Measurements from ENCODE around the gene MYG1.
A peak's percentile ranks its signal among the peaks of the same experiment; 100 is the strongest.

Gene MYG1

GRCh38 chr12:53299454-53300180 is at the start of gene MYG1:
TSS of gene MYG1 (plus strand) at chr12:53299695. CDS start at chr12:53299738, 43 bp downstream.
- peak; percentile 74 for DNase-seq (ENCODE audit: low read depth)

- DNase-seq (ENCODE audit: low read depth), result peak; percentile 58
Observed at GRCh38 chr12:53251477-53252348, 47.8 kb upstream of the MYG1 start.

- no peak for DNase-seq (ENCODE audit: low read depth)
Observed at GRCh38 chr12:53252349-53252916, 47.1 kb upstream of the MYG1 start.

GRCh38 chr12:53253298-53253697 is 46.2 kb upstream of the MYG1 start:
- DNase-seq (ENCODE audit: low read depth), result no peak

- DNase-seq (ENCODE audit: low read depth), result no peak
Observed at GRCh38 chr12:53254816-53255545, 44.5 kb upstream of the MYG1 start.

- no peak for DNase-seq (ENCODE audit: low read depth)
Observed at GRCh38 chr12:53255996-53256395, 43.5 kb upstream of the MYG1 start.

- no peak for DNase-seq (ENCODE audit: low read depth)
Observed at GRCh38 chr12:53258541-53259539, 40.7 kb upstream of the MYG1 start.

- no peak for DNase-seq (ENCODE audit: low read depth)
Observed at GRCh38 chr12:53259891-53260290, 39.6 kb upstream of the MYG1 start.

GRCh38 chr12:53265783-53266182 is 33.7 kb upstream of the MYG1 start:
- no peak for DNase-seq (ENCODE audit: low read depth)

GRCh38 chr12:53267306-53267998 is 32.0 kb upstream of the MYG1 start:
- DNase-seq (ENCODE audit: low read depth), result no peak

GRCh38 chr12:53267999-53268629 is 31.4 kb upstream of the MYG1 start, which contains the start of gene ESPL1:
TSS of gene ESPL1 (plus strand) at chr12:53268299. CDS start at chr12:53268767, 468 bp downstream.
- DNase-seq (ENCODE audit: low read depth), result peak; percentile 70

GRCh38 chr12:53268630-53269562 is 30.6 kb upstream of the MYG1 start:
- DNase-seq (ENCODE audit: low read depth), result no peak

- no peak for DNase-seq (ENCODE audit: low read depth)
Observed at GRCh38 chr12:53274445-53274844, 25.1 kb upstream of the MYG1 start.

GRCh38 chr12:53276511-53276910 is 23.0 kb upstream of the MYG1 start:
- DNase-seq (ENCODE audit: low read depth), result no peak

GRCh38 chr12:53277981-53278380 is 21.5 kb upstream of the MYG1 start:
- DNase-seq (ENCODE audit: low read depth), result no peak

GRCh38 chr12:53279283-53279869 is 20.1 kb upstream of the MYG1 start:
- no peak for DNase-seq (ENCODE audit: low read depth)

GRCh38 chr12:53279888-53280498 is 19.5 kb upstream of the MYG1 start:
- DNase-seq (ENCODE audit: low read depth), result no peak

- no peak for DNase-seq (ENCODE audit: low read depth)
Observed at GRCh38 chr12:53286448-53286847, 13.0 kb upstream of the MYG1 start.

All from activated T-helper 1 cell treated with Interleukin-2 at 50 U/mL for 16 hours (primary cell).